Progenitor cell of endocrine pancreas (in vitro differentiated cells): ENCODE results near the gene TMEM120A. TPM values are rescaled to one million over a fixed set of nuclear protein-coding genes. Genes with fewer than 3 reads are reported as not detected.

Experiments
- DNase-seq: peaks from one replicate; pipeline ENCODE4 v3.0.0; 2021; ENCODE audit warnings: low spot score; ENCODE audit not compliant: unreplicated experiment
- H3K27ac Mint-ChIP-seq: 2 replicates; pipeline ENCODE4 v1.8.0; 2021; ENCODE audit warnings: mild to moderate bottlenecking, moderate library complexity, mixed read lengths
- H3K27me3 Mint-ChIP-seq: 2 replicates; pipeline ENCODE4 v1.8.0; 2021; ENCODE audit warnings: mixed read lengths
- H3K36me3 Mint-ChIP-seq: 2 replicates; pipeline ENCODE4 v1.8.0; 2022; ENCODE audit warnings: mixed read lengths; ENCODE audit not compliant: insufficient read depth
- H3K4me1 Mint-ChIP-seq: 2 replicates; pipeline ENCODE4 v1.8.0; 2021; ENCODE audit warnings: low read depth, mixed read lengths
- H3K4me3 Mint-ChIP-seq: 2 replicates; pipeline ENCODE4 v1.8.0; 2021; ENCODE audit warnings: low read depth, mild to moderate bottlenecking, moderate library complexity, mixed read lengths
- H3K9me3 Mint-ChIP-seq: 2 replicates; pipeline ENCODE4 v1.8.0; 2021; ENCODE audit warnings: low read depth, mixed read lengths
- CTCF ChIP-seq: fragments of 200-600 bp; sonication (generic); IDR thresholded peaks from one replicate; pipeline ENCODE4 v1.5.0; 2021; ENCODE audit warnings: antibody characterized with exemption, mild to moderate bottlenecking; ENCODE audit not compliant: unreplicated experiment
- total RNA-seq: library from RNA; stranded (reverse); gene quantifications from 2 replicates; pipeline ENCODE4 v1.2.1, GENCODE V29; 2021

TMEM120A gene
- total RNA-seq, 1 donor from 2014 or later = 35.7 TPM

GRCh38 chr7:76002139-76002538 lies 7.7 kb upstream of the TMEM120A start:
- H3K4me1 Mint-ChIP-seq = no peaks in the 10 kb centered on the region
- no peaks in the 10 kb centered on the region for H3K27me3 Mint-ChIP-seq
- no peak overlapping the region for H3K27ac Mint-ChIP-seq
- DNase-seq = no peak
- H3K36me3 Mint-ChIP-seq = peaks cover 16% of the 10 kb centered on the region
- H3K4me3 Mint-ChIP-seq = no peak overlapping the region
- H3K9me3 Mint-ChIP-seq = no peaks in the 10 kb centered on the region
- no peak for TF ChIP-seq CTCF

- no peak overlapping the region for H3K27ac Mint-ChIP-seq
- TF ChIP-seq CTCF = no peak
- H3K4me3 Mint-ChIP-seq = no peak overlapping the region
- no peaks in the 10 kb centered on the region for H3K27me3 Mint-ChIP-seq
- no peaks in the 10 kb centered on the region for H3K9me3 Mint-ChIP-seq
- H3K4me1 Mint-ChIP-seq = no peaks in the 10 kb centered on the region
- no peak for DNase-seq
- H3K36me3 Mint-ChIP-seq = peaks cover 28% of the 10 kb centered on the region
Observed at GRCh38 chr7:76000566-76000965, 6.2 kb upstream of the TMEM120A start.

- Mint-ChIP-seq H3K4me1 (peaks cover 3% of the 10 kb centered on the region), H3K27me3 (no peaks in the 10 kb centered on the region), H3K36me3 (peaks cover 22% of the 10 kb centered on the region), H3K9me3 (no peaks in the 10 kb centered on the region), H3K4me3 (no peak overlapping the region), H3K27ac (no peak overlapping the region)
- DNase-seq = no peak
- no peak for TF ChIP-seq CTCF
Observed at GRCh38 chr7:75998038-75998437, 3.6 kb upstream of the TMEM120A start.

GRCh38 chr7:75996476-75996875 lies 2.1 kb upstream of the TMEM120A start:
- Mint-ChIP-seq H3K4me3 (no peak overlapping the region), H3K9me3 (no peaks in the 10 kb centered on the region), H3K27me3 (no peaks in the 10 kb centered on the region), H3K27ac (no peak overlapping the region), H3K36me3 (peaks cover 21% of the 10 kb centered on the region), H3K4me1 (peaks cover 3% of the 10 kb centered on the region)
- DNase-seq = no peak
- TF ChIP-seq CTCF = no peak

- no peak overlapping the region for H3K27ac Mint-ChIP-seq
- no peak for TF ChIP-seq CTCF
- no peaks in the 10 kb centered on the region for H3K9me3 Mint-ChIP-seq
- DNase-seq = no peak
- peaks cover 21% of the 10 kb centered on the region for H3K36me3 Mint-ChIP-seq
- H3K4me1 Mint-ChIP-seq = peaks cover 5% of the 10 kb centered on the region
- no peaks in the 10 kb centered on the region for H3K27me3 Mint-ChIP-seq
- peak overlapping the region; percentile 42 for H3K4me3 Mint-ChIP-seq
Observed at GRCh38 chr7:75995996-75996395, 1.6 kb upstream of the TMEM120A start.
